Fibroblast of lung (primary cell): Measurements from ENCODE around the gene CDKAL1. TPM values are rescaled to one million over a fixed set of nuclear protein-coding genes. Genes with fewer than 3 reads are reported as not detected.

Source experiments
- DNase-seq, 2 donors: peaks; one replicate each; pipeline versions ENCODE4 v3.0.0 to v3.0.0-alpha.2; 2010; ENCODE audit warnings: low read depth in 2 of 2
- H2AFZ ChIP-seq: 2 replicates; pipeline ENCODE4 v1.5.1; 2012; ENCODE audit warnings: low read length, control low read depth, inconsistent platforms
- H3K27ac ChIP-seq: 2 replicates; pipeline ENCODE4 v1.5.1; 2011; ENCODE audit warnings: low read length, control low read depth; ENCODE audit not compliant: insufficient read depth
- H3K27me3 ChIP-seq: 2 replicates; pipeline ENCODE4 v1.5.1; 2011; ENCODE audit warnings: mild to moderate bottlenecking, low read length; ENCODE audit not compliant: control insufficient read depth, insufficient read depth
- H3K36me3 ChIP-seq: 2 replicates; pipeline ENCODE4 v1.5.1; 2011; ENCODE audit warnings: low read length; ENCODE audit not compliant: control insufficient read depth, insufficient read depth
- H3K4me1 ChIP-seq: 2 replicates; pipeline ENCODE4 v1.5.1; 2011; ENCODE audit warnings: low read length; ENCODE audit not compliant: control insufficient read depth, insufficient read depth; ENCODE audit errors: extremely low read depth
- H3K4me2 ChIP-seq: 2 replicates; pipeline ENCODE4 v1.5.1; 2011; ENCODE audit warnings: low read length, control low read depth; ENCODE audit not compliant: insufficient read depth; ENCODE audit errors: extremely low read depth
- H3K4me3 ChIP-seq, 4 experiments: fragments of 200-600 bp in 1 of 4; sonication (generic) in 1 of 4; replicated peaks in 1 of 4; 2 replicates each; pipeline ENCODE4 v1.5.1; 2011 to 2016; ENCODE audit warnings: low read length in 4 of 4, low read depth in 3 of 4, mild to moderate bottlenecking in 3 of 4, control low read depth in 2 of 4, inconsistent platforms in 1 of 4, mixed read lengths in 1 of 4; ENCODE audit not compliant: insufficient read depth in 1 of 4; ENCODE audit errors: control extremely low read depth in 1 of 4
- H3K79me2 ChIP-seq: 2 replicates; pipeline ENCODE4 v1.5.1; 2012; ENCODE audit warnings: mild to moderate bottlenecking, low read length, inconsistent platforms; ENCODE audit not compliant: control insufficient read depth, insufficient read depth
- H3K9ac ChIP-seq: 2 replicates; pipeline ENCODE4 v1.5.1; 2011; ENCODE audit warnings: mild to moderate bottlenecking, low read length, control low read depth; ENCODE audit not compliant: insufficient read depth
- H3K9me3 ChIP-seq: 2 replicates; pipeline ENCODE4 v1.5.1; 2012; ENCODE audit warnings: low read depth, low read length; ENCODE audit not compliant: control insufficient read depth, insufficient read depth
- H4K20me1 ChIP-seq: 2 replicates; pipeline ENCODE4 v1.5.1; 2011; ENCODE audit warnings: low read length; ENCODE audit not compliant: control insufficient read depth, insufficient read depth; ENCODE audit errors: extremely low read depth
- CTCF ChIP-seq, 2 donors: IDR thresholded peaks in 1 of 2; conservative IDR thresholded peaks in 1 of 2; 1 replicate in 1 of 2; 2 replicates in 1 of 2; pipeline ENCODE4 v1.5.1; 2011 to 2012; ENCODE audit warnings: low read length in 2 of 2, control low read depth in 1 of 2, inconsistent platforms in 1 of 2, low read depth in 1 of 2, mild to moderate bottlenecking in 1 of 2
- EZH2 ChIP-seq: IDR thresholded peaks from 2 replicates; pipeline ENCODE4 v1.5.1; 2012; ENCODE audit warnings: low read length, control low read depth, mild to moderate bottlenecking; ENCODE audit errors: missing control alignments
- polyA plus RNA-seq, 2 donors: library from polyadenylated mRNA; depleted of rRNA in 1 of 2; stranded (reverse) in 1 of 2; unstranded in 1 of 2; fragments of >200 nt; gene quantifications; 2 replicates each; pipeline ENCODE4 v1.2.1, GENCODE V29; 2011 to 2012; ENCODE audit warnings: missing spikeins in 1 of 2
- total RNA-seq: library from RNA; depleted of rRNA; stranded (reverse); fragments of >200 nt; gene quantifications from 2 replicates; pipeline ENCODE4 v1.2.1, GENCODE V29; 2014

Gene CDKAL1
- total and polyA plus RNA-seq, 2 donors (not counting 1 experiment from before 2014, with no cell fraction given) = 7.4 to 15.0 TPM

- no peak for DNase-seq
- Histone ChIP-seq H3K9me3 (no peaks in the 10 kb centered on the region), H3K27ac (no peak overlapping the region), H3K9ac (no peak overlapping the region), H3K36me3 (no peaks in the 10 kb centered on the region), H3K4me2 (no peak overlapping the region), H3K4me1 (no peaks in the 10 kb centered on the region), H4K20me1 (no peaks in the 10 kb centered on the region), H3K79me2 (no peaks in the 10 kb centered on the region), H3K27me3 (no peaks in the 10 kb centered on the region), H3K4me3 (no peak overlapping the region), H2AFZ (no peak overlapping the region)
- TF ChIP-seq EZH2 (no peak), CTCF (conservative IDR thresholded peaks at IDR 0.05 in 1 of 2, IDR thresholded peaks at IDR 0.05 in 1 of 2; ENCODE audit: low read depth in 1 of 2, low read length in 2 of 2) (no peak)
Measured at GRCh38 chr6:20658053-20658452, 123.8 kb downstream of the CDKAL1 start.

- no peak overlapping the region for H3K4me2 ChIP-seq
- H2AFZ ChIP-seq = no peak overlapping the region
- H3K79me2 ChIP-seq = no peaks in the 10 kb centered on the region
- H3K27ac ChIP-seq = no peak overlapping the region
- no peaks in the 10 kb centered on the region for H3K4me1 ChIP-seq
- no peaks in the 10 kb centered on the region for H3K27me3 ChIP-seq
- no peaks in the 10 kb centered on the region for H4K20me1 ChIP-seq
- no peak overlapping the region for H3K4me3 ChIP-seq
- H3K9me3 ChIP-seq = no peaks in the 10 kb centered on the region
- DNase-seq = no peak
- no peak overlapping the region for H3K9ac ChIP-seq
- TF ChIP-seq CTCF (conservative IDR thresholded peaks at IDR 0.05 in 1 of 2, IDR thresholded peaks at IDR 0.05 in 1 of 2; ENCODE audit: low read depth in 1 of 2, low read length in 2 of 2) (no peak), EZH2 (no peak)
- no peaks in the 10 kb centered on the region for H3K36me3 ChIP-seq
Measured at GRCh38 chr6:20658516-20658915, 124.3 kb downstream of the CDKAL1 start.

- DNase-seq = no peak
- Histone ChIP-seq H3K27me3 (no peaks in the 10 kb centered on the region), H4K20me1 (no peaks in the 10 kb centered on the region), H2AFZ (no peak overlapping the region), H3K4me3 (no peak overlapping the region), H3K9me3 (no peaks in the 10 kb centered on the region), H3K79me2 (no peaks in the 10 kb centered on the region), H3K4me1 (no peaks in the 10 kb centered on the region), H3K27ac (no peak overlapping the region), H3K9ac (no peak overlapping the region), H3K4me2 (no peak overlapping the region), H3K36me3 (no peaks in the 10 kb centered on the region)
- TF ChIP-seq CTCF (conservative IDR thresholded peaks at IDR 0.05 in 1 of 2, IDR thresholded peaks at IDR 0.05 in 1 of 2; ENCODE audit: low read depth in 1 of 2, low read length in 2 of 2) (no peak), EZH2 (no peak)
Measured at GRCh38 chr6:20660534-20660933, 126.3 kb downstream of the CDKAL1 start.
